ENCODE measurements around the gene C4BPB.

The C4BPB gene

GRCh38 chr1:207081088-207081487, 7.6 kb upstream of the C4BPB start:
- in situ Hi-C loops (cut with MboI; ENCODE audit: low sequenced_read_pairs), result no loop called here

GRCh38 chr1:207081806-207082205, 6.9 kb upstream of the C4BPB start:
- in situ Hi-C loops (cut with MboI; ENCODE audit: low sequenced_read_pairs), result no loop called here

- in situ Hi-C loops (cut with MboI; ENCODE audit: low sequenced_read_pairs), result no loop called here
These were observed 4.4 kb upstream of the C4BPB start for GRCh38 chr1:207084232-207084631.

- in situ Hi-C loops (cut with MboI; ENCODE audit: low sequenced_read_pairs), result no loop called here
These were observed 3.9 kb upstream of the C4BPB start for GRCh38 chr1:207084701-207085180.

GRCh38 chr1:207085887-207086286, 2.8 kb upstream of the C4BPB start:
- in situ Hi-C loops (cut with MboI; ENCODE audit: low sequenced_read_pairs), result no loop called here

- in situ Hi-C loops (cut with MboI; ENCODE audit: low sequenced_read_pairs), result no loop called here
These were observed 499 bp upstream of the C4BPB start for GRCh38 chr1:207088161-207088560.

- in situ Hi-C loops (cut with MboI; ENCODE audit: low sequenced_read_pairs), result no loop called here
These were observed 1.1 kb downstream of the C4BPB start for GRCh38 chr1:207089627-207090355.

GRCh38 chr1:207091200-207091908, 2.7 kb downstream of the C4BPB start:
- in situ Hi-C loops (cut with MboI; ENCODE audit: low sequenced_read_pairs), result no loop called here

- in situ Hi-C loops (cut with MboI; ENCODE audit: low sequenced_read_pairs), result no loop called here
These were observed 5.3 kb downstream of the C4BPB start for GRCh38 chr1:207093944-207094343.

- in situ Hi-C loops (cut with MboI; ENCODE audit: low sequenced_read_pairs), result no loop called here
These were observed 9.2 kb downstream of the C4BPB start for GRCh38 chr1:207097871-207098324.

GRCh38 chr1:207101720-207102119, 13.1 kb downstream of the C4BPB start:
- in situ Hi-C loops (cut with MboI; ENCODE audit: low sequenced_read_pairs), result no loop called here

GRCh38 chr1:207102146-207102545, 13.5 kb downstream of the C4BPB start:
- in situ Hi-C loops (cut with MboI; ENCODE audit: low sequenced_read_pairs), result no loop called here

GRCh38 chr1:207102659-207103058, 14.0 kb downstream of the C4BPB start:
- in situ Hi-C loops (cut with MboI; ENCODE audit: low sequenced_read_pairs), result no loop called here

GRCh38 chr1:207103892-207104373, 15.3 kb downstream of the C4BPB start, which contains the start of gene C4BPA:
Gene C4BPA (plus strand): TSS chr1:207104233. CDS start chr1:207113026, 8,793 bp downstream.
- in situ Hi-C loops (cut with MboI; ENCODE audit: low sequenced_read_pairs), result no loop called here

- in situ Hi-C loops (cut with MboI; ENCODE audit: low sequenced_read_pairs), result no loop called here
These were observed 20.3 kb downstream of the C4BPB start for GRCh38 chr1:207109004-207109403.

- in situ Hi-C loops (cut with MboI; ENCODE audit: low sequenced_read_pairs), result no loop called here
These were observed 24.1 kb downstream of the C4BPB start for GRCh38 chr1:207112616-207113296.

- in situ Hi-C loops (cut with MboI; ENCODE audit: low sequenced_read_pairs), result no loop called here
These were observed 26.6 kb downstream of the C4BPB start for GRCh38 chr1:207115269-207115668.

- in situ Hi-C loops (cut with MboI; ENCODE audit: low sequenced_read_pairs), result no loop called here
These were observed 35.7 kb downstream of the C4BPB start for GRCh38 chr1:207124389-207124788.

- in situ Hi-C loops (cut with MboI; ENCODE audit: low sequenced_read_pairs), result no loop called here
These were observed 39.8 kb downstream of the C4BPB start for GRCh38 chr1:207128336-207128921.

- in situ Hi-C loops (cut with MboI; ENCODE audit: low sequenced_read_pairs), result no loop called here
These were observed 40.4 kb downstream of the C4BPB start for GRCh38 chr1:207129053-207129452.

All from hTERT RPE-1 (cell line).